ENCODE measurements around the gene LNX2.

- TF ChIP-seq ZNF302 (tag by site-specific recombination; IDR thresholded peaks at IDR 0.05; ENCODE audit: low read depth): no peak
- TF ChIP-seq YY1 (tag by site-specific recombination; IDR thresholded peaks at IDR 0.05): no peak
- no peak for TF ChIP-seq ZBTB26 (tag by site-specific recombination; optimal IDR thresholded peaks at IDR 0.05)
- no peak for TF ChIP-seq CTCF (tag by site-specific recombination; IDR thresholded peaks at IDR 0.05)
- TF ChIP-seq ELK4 (IDR thresholded peaks at IDR 0.05; ENCODE audit: borderline replicate concordance, low read depth, low read length): no peak
- TF ChIP-seq ZSCAN18 (tag by site-specific recombination; IDR thresholded peaks at IDR 0.05): no peak
- no peak for TF ChIP-seq ZNF292 (tag by site-specific recombination; IDR thresholded peaks at IDR 0.05; ENCODE audit: borderline replicate concordance, low read depth)
These were observed 49.4 kb downstream of the LNX2 start for GRCh38 chr13:27570906-27571305.

Measured in HEK293 (cell line).